ENCODE measurements around the gene GULP1.
"Not testable (repeated sequence)": the region's sequence is repeated elsewhere in the genome, so short reads cannot be mapped to it uniquely, and the experiment has no call there.

The GULP1 gene

DNA sequence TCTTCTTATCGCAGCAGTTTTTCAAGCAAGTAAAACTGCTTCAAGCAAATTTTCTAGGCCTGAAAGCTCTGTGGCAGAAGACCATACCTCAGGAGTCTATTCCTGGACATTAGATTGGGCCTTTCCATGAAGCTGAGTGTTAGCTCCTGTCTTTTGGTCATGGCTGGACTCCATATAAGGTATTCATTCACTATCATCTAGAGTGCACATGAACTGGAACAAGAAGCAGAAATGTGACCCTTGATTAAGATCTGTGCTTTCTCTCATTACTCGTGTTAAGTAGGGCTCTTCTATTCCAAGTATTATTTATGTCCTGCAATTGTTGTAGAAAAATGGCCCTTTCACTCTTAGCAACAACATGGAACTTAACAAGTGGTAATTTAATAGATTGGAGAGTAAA, 5.9 kb upstream of the GULP1 start:
- DNase-seq = no peak

DNA sequence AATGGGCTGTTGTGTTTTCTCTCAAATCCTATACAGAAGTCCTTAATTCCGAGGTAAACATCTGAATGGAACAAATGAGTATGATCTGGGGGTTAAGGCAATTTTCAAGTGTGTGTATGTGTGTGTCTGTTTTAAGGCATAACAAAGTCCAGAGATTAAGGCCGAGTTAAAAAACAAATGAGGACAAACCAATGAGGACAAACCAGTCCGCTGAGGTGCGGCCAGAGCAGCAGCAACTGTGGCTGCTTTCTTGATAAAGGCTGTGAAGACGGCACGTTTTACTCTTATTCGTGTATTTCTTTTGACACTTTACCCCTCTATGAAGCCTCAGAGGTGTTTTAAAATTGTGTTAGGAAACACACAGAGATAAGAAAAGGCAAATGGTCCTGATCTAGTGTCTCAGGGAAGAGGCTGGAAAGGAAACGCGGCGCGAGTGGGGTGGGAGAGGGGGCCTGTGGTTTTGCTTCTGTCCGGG, 495 bp upstream of the GULP1 start:
- Histone ChIP-seq H3K4me3 (ENCODE audit: insufficient read depth, low read depth, low read length, poor library complexity, severe bottlenecking) (no peak overlapping the region), H3K27me3 (replicated peaks; ENCODE audit: control insufficient read depth, insufficient read depth, low read length, poor library complexity, severe bottlenecking) (peaks cover 7% of the 10 kb centered on the region), H3K36me3 (ENCODE audit: control insufficient read depth, insufficient read depth, low read length) (no peaks in the 10 kb centered on the region), H3K9me3 (ENCODE audit: control insufficient read depth, low read length) (no peaks in the 10 kb centered on the region), H3K27ac (ENCODE audit: insufficient read depth, low read length, poor library complexity, severe bottlenecking) (no peak overlapping the region), H3K4me1 (ENCODE audit: control insufficient read depth, insufficient read depth, low read length, poor library complexity, severe bottlenecking) (no peaks in the 10 kb centered on the region)
- no peak for DNase-seq

More for the DNA sequence above, 5.9 kb upstream of the GULP1 start:
- H3K27me3 ChIP-seq (replicated peaks; ENCODE audit: control insufficient read depth, insufficient read depth, low read length, poor library complexity, severe bottlenecking) = no peaks in the 10 kb centered on the region
- no peak overlapping the region for H3K27ac ChIP-seq (ENCODE audit: insufficient read depth, low read length, poor library complexity, severe bottlenecking)
- H3K36me3 ChIP-seq (ENCODE audit: control insufficient read depth, insufficient read depth, low read length) = no peaks in the 10 kb centered on the region
- H3K4me3 ChIP-seq (ENCODE audit: insufficient read depth, low read depth, low read length, poor library complexity, severe bottlenecking) = no peak overlapping the region
- no peaks in the 10 kb centered on the region for H3K9me3 ChIP-seq (ENCODE audit: control insufficient read depth, low read length)
- H3K4me1 ChIP-seq (ENCODE audit: control insufficient read depth, insufficient read depth, low read length, poor library complexity, severe bottlenecking) = no peaks in the 10 kb centered on the region

DNA sequence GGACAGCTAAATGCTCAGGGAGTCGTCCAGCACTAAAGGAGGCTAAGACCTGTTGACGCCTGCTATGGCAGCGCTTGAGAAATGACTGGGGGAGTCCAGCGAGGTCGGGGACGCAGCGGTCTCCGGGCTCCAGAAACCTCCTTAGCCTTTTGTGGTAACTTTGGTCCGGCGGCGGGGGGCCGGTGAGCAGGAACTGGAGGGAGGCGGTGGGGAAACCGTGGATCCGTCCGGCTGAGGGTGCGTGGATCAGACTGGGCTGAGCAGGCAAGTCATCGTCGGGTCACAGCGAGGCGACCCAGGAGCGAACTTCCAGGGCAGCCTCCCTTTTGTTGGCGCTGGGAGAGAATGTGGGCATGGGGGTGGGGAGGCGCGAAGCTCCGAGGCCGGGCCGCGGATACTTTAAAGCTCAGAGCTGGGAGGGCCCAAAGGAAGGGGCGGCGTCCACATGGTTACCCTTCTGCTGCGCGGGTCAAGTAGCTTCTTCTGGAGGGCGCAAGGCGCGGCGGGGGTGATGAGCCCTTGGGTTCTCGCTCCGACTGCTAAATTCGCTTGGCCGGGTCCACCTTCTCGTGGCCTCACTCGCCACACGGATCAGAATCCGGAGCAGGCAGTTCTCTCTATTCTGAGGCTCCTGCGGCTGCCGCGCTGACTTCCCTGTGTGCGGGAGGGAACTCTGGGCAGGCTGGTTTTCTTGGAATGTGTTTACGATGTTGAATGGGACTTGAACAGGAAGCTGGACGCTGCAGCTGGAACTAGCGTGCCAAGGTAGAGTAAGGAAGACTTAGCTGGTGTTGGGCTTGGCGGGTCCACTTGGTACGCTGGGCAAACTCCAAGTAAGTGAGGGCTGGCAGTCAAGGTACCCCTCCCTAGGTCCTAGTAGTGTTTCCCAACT, 920 bp downstream of the GULP1 start:
- Histone ChIP-seq H3K4me1 (ENCODE audit: control insufficient read depth, insufficient read depth, low read length, poor library complexity, severe bottlenecking) (no peaks in the 10 kb centered on the region), H3K27me3 (replicated peaks; ENCODE audit: control insufficient read depth, insufficient read depth, low read length, poor library complexity, severe bottlenecking) (peaks cover 7% of the 10 kb centered on the region), H3K27ac (ENCODE audit: insufficient read depth, low read length, poor library complexity, severe bottlenecking) (no peak overlapping the region), H3K9me3 (ENCODE audit: control insufficient read depth, low read length) (no peaks in the 10 kb centered on the region), H3K36me3 (ENCODE audit: control insufficient read depth, insufficient read depth, low read length) (no peaks in the 10 kb centered on the region), H3K4me3 (ENCODE audit: insufficient read depth, low read depth, low read length, poor library complexity, severe bottlenecking) (no peak overlapping the region)
- no peak for DNase-seq

DNA sequence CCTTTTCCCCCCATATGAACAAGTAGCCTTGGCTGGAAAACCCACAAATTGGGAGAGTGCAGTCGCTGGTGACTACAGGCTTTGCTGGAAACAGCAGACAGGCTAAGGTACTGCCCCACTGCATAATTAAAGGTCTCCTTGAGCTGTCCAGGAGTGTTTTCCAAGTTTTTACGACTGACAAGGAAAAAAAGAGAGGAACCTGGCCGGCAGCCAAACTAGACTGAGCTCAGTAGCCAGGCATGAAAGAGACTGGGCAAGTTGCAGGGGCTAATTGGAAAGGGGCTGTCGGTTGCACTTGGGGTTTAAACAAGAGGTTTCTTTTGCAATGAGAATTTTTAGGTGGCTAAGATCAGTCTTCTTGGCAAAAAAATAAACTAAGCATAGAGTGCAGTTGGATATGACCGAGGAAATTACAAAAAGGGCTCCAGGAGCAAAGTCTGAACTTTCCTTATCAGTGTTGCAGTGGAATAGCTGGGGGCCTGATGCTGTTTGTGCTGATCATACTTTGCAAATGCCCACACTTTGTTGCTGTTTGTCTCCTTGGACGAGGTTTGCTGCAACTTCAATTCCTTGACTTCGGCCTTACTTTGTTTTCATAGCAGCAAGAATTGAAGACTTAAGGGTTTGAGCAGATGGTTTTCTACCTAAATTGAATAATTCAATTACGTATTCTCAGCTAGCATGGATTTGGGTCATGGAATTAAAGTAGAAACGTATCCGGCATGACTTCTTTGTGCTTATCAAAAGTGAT, 2.1 kb downstream of the GULP1 start:
- H3K27me3 ChIP-seq (replicated peaks; ENCODE audit: control insufficient read depth, insufficient read depth, low read length, poor library complexity, severe bottlenecking) = peaks cover 7% of the 10 kb centered on the region
- H3K9me3 ChIP-seq (ENCODE audit: control insufficient read depth, low read length) = no peaks in the 10 kb centered on the region
- DNase-seq = no peak
- no peak overlapping the region for H3K4me3 ChIP-seq (ENCODE audit: insufficient read depth, low read depth, low read length, poor library complexity, severe bottlenecking)
- no peaks in the 10 kb centered on the region for H3K36me3 ChIP-seq (ENCODE audit: control insufficient read depth, insufficient read depth, low read length)
- H3K4me1 ChIP-seq (ENCODE audit: control insufficient read depth, insufficient read depth, low read length, poor library complexity, severe bottlenecking) = no peaks in the 10 kb centered on the region
- H3K27ac ChIP-seq (ENCODE audit: insufficient read depth, low read length, poor library complexity, severe bottlenecking) = no peak overlapping the region

DNA sequence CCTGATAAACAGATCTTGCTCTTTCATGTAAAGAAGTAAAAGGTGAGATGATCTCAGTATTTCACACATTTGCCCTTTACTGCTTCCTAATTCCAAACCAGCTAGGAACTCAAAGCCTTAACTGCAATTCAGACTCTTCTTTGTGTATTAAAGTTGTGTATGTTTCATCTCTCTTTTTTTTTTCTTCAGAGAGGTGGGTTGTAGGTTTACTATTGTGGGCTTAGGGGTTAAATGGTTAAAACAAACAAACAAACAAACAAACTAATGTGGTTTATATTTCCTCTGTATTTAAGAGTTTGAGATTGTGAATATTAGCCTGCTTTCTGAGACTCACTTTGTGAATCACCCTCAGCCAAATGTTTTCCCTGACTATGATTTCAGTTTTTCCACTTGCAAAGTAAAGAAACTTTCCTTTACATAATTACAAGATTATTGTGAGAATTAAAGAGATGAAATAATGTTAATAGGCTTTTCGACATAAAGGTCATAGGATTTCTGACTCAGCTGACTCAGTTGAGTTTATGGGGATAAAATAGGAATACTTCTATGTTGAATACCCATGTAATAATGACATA, 2.8 kb downstream of the GULP1 start:
- no peaks in the 10 kb centered on the region for H3K4me1 ChIP-seq (ENCODE audit: control insufficient read depth, insufficient read depth, low read length, poor library complexity, severe bottlenecking)
- H3K27ac ChIP-seq (ENCODE audit: insufficient read depth, low read length, poor library complexity, severe bottlenecking) = no peak overlapping the region
- H3K27me3 ChIP-seq (replicated peaks; ENCODE audit: control insufficient read depth, insufficient read depth, low read length, poor library complexity, severe bottlenecking) = peaks cover 7% of the 10 kb centered on the region
- no peak for DNase-seq
- H3K4me3 ChIP-seq (ENCODE audit: insufficient read depth, low read depth, low read length, poor library complexity, severe bottlenecking) = no peak overlapping the region
- no peaks in the 10 kb centered on the region for H3K36me3 ChIP-seq (ENCODE audit: control insufficient read depth, insufficient read depth, low read length)
- no peaks in the 10 kb centered on the region for H3K9me3 ChIP-seq (ENCODE audit: control insufficient read depth, low read length)

DNA sequence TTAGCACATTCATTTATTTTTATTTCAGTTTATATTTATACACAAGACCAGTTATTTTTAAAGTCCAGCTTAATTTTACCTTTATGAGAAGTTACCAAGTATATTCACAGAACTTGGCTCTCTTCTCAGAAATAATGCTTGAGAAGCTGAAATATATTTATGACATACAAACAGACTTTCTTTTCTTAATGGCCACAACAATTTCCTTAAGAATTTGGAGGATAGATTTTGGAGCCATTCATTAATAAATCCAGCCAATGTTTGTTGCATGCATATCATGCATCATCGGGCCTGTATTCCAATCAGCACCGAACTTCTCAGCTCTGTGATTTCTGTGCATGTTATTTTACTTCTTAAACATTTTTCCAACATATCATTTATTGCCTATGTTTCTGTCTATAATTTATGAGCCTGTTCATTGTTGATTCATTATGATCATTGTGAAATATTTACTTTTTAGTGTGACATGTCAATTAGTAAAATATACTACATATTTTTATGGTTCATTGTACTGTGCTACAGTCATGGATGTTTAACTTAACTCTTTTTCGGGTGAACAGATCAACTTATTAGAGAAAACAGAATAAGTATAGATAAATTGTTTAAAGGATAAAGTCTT, 3.5 kb downstream of the GULP1 start:
- Histone ChIP-seq H3K4me1 (ENCODE audit: control insufficient read depth, insufficient read depth, low read length, poor library complexity, severe bottlenecking) (no peaks in the 10 kb centered on the region), H3K4me3 (ENCODE audit: insufficient read depth, low read depth, low read length, poor library complexity, severe bottlenecking) (no peak overlapping the region), H3K27ac (ENCODE audit: insufficient read depth, low read length, poor library complexity, severe bottlenecking) (no peak overlapping the region), H3K36me3 (ENCODE audit: control insufficient read depth, insufficient read depth, low read length) (no peaks in the 10 kb centered on the region), H3K27me3 (replicated peaks; ENCODE audit: control insufficient read depth, insufficient read depth, low read length, poor library complexity, severe bottlenecking) (peaks cover 7% of the 10 kb centered on the region), H3K9me3 (ENCODE audit: control insufficient read depth, low read length) (no peaks in the 10 kb centered on the region)
- no peak for DNase-seq

DNA sequence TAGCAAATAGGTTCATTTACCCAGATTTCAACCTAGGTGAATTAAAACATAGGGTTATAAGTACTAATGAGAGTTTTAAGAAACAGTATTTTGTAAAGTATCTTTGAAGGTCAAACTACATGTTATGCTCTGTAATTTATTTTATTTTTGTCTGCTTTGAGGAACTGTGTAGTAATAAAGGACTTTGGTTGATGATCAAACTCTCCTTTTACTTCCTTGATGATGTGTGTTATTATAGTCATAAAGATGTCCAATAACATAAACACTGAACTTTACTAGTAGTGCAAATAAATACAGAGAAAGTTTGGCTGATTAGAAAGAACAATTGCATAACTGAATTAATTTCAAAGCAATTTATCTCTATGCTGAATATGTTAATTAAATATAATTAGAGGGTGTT, 6.3 kb downstream of the GULP1 start:
- no peaks in the 10 kb centered on the region for H3K36me3 ChIP-seq (ENCODE audit: control insufficient read depth, insufficient read depth, low read length)
- H3K9me3 ChIP-seq (ENCODE audit: control insufficient read depth, low read length) = no peaks in the 10 kb centered on the region
- DNase-seq = no peak
- H3K27ac ChIP-seq (ENCODE audit: insufficient read depth, low read length, poor library complexity, severe bottlenecking) = no peak overlapping the region
- H3K4me3 ChIP-seq (ENCODE audit: insufficient read depth, low read depth, low read length, poor library complexity, severe bottlenecking) = no peak overlapping the region
- H3K4me1 ChIP-seq (ENCODE audit: control insufficient read depth, insufficient read depth, low read length, poor library complexity, severe bottlenecking) = no peaks in the 10 kb centered on the region
- no peaks in the 10 kb centered on the region for H3K27me3 ChIP-seq (replicated peaks; ENCODE audit: control insufficient read depth, insufficient read depth, low read length, poor library complexity, severe bottlenecking)

DNA sequence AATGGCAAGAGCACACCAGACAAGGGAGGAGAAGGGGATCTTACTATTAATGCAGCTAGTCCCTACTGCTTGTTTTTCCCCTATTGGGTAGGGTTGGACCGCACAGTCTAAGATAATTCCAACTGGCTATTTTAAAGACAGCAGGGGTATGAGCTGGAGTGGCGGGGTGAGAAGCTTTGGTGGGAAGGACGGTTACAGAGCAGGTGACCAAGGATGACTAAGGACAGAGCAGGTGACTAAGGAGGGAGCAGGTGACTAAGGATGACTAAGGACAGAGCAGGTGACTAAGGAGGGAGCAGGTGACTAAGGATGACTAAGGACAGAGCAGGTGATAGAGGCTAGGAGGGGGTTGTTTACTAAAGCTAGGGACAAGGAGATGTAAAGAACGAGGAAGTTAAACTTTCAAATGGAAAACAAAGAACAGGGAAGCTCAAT, 7.3 kb downstream of the GULP1 start:
- not testable (repeated sequence) for H3K27me3 ChIP-seq (replicated peaks; ENCODE audit: control insufficient read depth, insufficient read depth, low read length, poor library complexity, severe bottlenecking); H3K36me3 ChIP-seq (ENCODE audit: control insufficient read depth, insufficient read depth, low read length); H3K27ac ChIP-seq (ENCODE audit: insufficient read depth, low read length, poor library complexity, severe bottlenecking); H3K4me1 ChIP-seq (ENCODE audit: control insufficient read depth, insufficient read depth, low read length, poor library complexity, severe bottlenecking); H3K4me3 ChIP-seq (ENCODE audit: insufficient read depth, low read depth, low read length, poor library complexity, severe bottlenecking); DNase-seq; H3K9me3 ChIP-seq (ENCODE audit: control insufficient read depth, low read length)

DNA sequence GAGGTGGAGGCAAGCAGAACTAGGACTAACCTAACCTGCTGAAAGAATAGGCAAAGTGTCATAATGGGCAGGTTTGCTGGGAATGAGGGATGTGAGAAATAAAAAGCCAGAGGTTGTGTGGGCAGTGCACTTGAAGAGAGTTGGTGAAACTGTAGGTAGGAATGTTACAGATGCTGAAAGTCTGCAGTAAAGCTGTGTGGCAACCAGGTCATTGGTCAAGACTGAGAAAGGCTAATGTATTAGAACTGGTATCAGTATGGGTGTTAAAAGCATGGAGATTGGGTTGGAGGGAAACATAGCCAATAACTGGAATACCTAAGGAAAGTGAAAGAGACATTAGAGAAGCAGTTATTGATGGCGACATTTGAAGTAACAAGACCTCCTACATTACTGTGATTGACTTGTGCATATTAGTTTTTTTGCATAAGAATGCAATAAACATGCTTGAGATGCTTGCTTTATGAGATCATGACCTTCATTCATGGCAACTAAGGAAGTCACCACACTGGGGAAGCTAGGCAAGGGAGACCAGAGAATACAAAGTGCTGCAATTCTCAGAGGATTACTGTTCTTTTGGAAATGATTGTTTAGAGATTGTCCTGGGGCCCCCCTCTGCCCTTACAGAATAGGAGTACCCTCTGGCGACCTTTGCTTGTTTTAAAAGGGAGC, 11.8 kb downstream of the GULP1 start:
- Histone ChIP-seq H3K27me3 (replicated peaks; ENCODE audit: control insufficient read depth, insufficient read depth, low read length, poor library complexity, severe bottlenecking) (no peaks in the 10 kb centered on the region), H3K9me3 (ENCODE audit: control insufficient read depth, low read length) (no peaks in the 10 kb centered on the region), H3K36me3 (ENCODE audit: control insufficient read depth, insufficient read depth, low read length) (no peaks in the 10 kb centered on the region), H3K4me3 (ENCODE audit: insufficient read depth, low read depth, low read length, poor library complexity, severe bottlenecking) (no peak overlapping the region), H3K4me1 (ENCODE audit: control insufficient read depth, insufficient read depth, low read length, poor library complexity, severe bottlenecking) (no peaks in the 10 kb centered on the region), H3K27ac (ENCODE audit: insufficient read depth, low read length, poor library complexity, severe bottlenecking) (no peak overlapping the region)
- DNase-seq = no peak
